Astrocyte of the hippocampus (primary cell): ENCODE measurements around the gene PDK4.
"Not testable (repeated sequence)": the region's sequence is repeated elsewhere in the genome, so short reads cannot be mapped to it uniquely, and the experiment has no call there.

Experiments
- DNase-seq: peaks from one replicate; pipeline ENCODE4 v3.0.0; 2011; ENCODE audit warnings: low read depth, low spot score

Gene PDK4

DNA sequence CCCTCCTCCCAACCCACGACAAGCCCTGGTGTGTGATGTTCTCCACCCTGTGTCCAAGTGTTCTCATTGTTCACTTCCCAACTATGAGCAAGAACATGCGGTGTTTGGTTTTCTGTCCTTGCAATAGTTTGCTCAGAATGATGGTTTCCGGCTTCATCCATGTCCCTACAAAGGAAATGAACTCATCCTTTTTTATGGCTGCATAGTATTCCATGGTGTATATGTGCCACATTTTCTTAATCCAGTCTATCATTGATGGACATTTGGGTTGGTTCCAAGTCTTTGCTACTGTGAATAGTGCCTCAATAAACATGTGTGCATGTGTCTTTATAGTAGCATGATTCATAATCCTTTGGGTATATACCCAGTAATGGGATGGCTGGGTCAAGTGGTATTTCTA, 8.5 kb upstream of the PDK4 start:
- not testable (repeated sequence) for DNase-seq

DNA sequence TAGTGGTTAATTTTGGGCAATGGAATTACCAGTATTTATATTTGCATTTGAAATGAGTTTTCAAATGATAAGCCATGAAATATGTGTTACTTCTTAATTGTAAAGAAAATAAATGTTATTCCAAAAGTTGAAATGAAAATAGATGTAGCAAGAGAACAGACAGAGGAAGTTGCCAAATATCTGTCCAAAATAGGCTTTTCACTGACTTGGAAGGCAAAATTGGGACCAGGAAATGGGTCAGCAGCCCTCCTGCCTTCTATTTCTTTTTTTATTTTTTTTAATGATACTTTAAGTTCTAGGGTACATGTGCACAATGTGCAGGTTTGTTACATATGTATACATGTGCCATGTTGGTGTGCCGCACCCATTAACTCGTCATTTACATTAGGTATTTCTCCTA, 8.1 kb upstream of the PDK4 start:
- not testable (repeated sequence) for DNase-seq

DNA sequence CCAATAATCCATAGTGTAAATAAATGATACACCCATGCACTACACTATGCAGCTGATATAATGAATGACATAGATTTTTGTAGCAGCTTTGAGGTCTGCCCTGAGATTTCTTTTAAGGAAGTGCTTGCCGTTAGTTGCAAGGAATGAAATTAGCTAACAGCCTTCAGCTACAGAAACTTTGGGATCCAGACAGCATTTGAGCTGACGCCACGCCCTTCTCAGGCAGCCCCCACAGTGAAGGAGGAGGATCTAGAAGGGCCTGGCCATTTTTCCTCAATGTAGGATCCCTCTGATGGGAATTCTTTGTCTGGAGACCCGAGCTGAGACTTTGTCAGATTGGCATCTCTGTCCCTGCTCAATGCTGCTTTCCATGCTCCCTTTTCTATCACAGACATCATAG, 6.1 kb upstream of the PDK4 start:
- DNase-seq: no peak

DNA sequence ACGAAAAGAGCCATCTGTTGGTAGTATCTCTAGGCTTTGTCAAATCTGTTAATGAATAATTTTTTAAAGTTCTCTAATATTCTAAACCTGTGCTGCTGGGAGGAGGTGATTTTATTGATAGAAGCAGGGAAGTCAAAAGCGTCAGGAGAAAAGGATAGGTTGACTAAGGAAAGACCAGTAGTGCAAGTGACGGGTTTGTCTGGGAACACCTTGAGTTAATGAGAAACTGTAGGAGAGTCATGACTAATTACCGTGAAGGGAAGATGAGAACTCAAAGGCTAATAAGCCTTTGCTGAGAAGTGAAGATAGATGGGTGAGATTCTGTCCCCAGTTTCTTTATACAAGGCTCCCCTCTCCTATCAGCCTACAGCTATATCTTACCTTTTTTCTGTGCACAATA, 5.0 kb upstream of the PDK4 start:
- DNase-seq: no peak

GRCh38 chr7:95599069-95599468, 2.8 kb upstream of the PDK4 start:
- DNase-seq: no peak

DNA sequence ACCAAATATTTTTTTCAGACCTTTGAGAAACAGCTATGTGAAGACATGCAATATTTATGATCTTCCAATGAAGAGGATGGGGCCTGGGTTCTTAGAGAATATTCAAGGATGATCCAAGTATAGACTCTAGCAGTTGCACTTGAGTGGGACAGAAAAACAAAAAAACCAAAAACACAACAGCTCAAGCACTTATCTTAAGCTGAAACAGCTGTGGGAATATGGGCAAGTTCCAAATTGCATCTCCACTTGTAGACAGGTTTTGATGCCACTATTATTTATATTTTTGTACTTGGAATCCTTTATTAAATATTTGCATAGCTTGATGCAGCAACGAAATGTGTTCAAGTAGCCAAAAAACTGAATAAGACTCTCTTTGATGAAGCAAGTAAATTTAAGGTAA, 2.2 kb upstream of the PDK4 start:
- DNase-seq: no peak

- no peak for DNase-seq
These were observed 544 bp downstream of the PDK4 start for GRCh38 chr7:95595746-95596197.

GRCh38 chr7:95594185-95594584, 2.1 kb downstream of the PDK4 start:
- DNase-seq: no peak

GRCh38 chr7:95593343-95593742, 3.0 kb downstream of the PDK4 start:
- no peak for DNase-seq

GRCh38 chr7:95592570-95592969, 3.7 kb downstream of the PDK4 start:
- no peak for DNase-seq

DNA sequence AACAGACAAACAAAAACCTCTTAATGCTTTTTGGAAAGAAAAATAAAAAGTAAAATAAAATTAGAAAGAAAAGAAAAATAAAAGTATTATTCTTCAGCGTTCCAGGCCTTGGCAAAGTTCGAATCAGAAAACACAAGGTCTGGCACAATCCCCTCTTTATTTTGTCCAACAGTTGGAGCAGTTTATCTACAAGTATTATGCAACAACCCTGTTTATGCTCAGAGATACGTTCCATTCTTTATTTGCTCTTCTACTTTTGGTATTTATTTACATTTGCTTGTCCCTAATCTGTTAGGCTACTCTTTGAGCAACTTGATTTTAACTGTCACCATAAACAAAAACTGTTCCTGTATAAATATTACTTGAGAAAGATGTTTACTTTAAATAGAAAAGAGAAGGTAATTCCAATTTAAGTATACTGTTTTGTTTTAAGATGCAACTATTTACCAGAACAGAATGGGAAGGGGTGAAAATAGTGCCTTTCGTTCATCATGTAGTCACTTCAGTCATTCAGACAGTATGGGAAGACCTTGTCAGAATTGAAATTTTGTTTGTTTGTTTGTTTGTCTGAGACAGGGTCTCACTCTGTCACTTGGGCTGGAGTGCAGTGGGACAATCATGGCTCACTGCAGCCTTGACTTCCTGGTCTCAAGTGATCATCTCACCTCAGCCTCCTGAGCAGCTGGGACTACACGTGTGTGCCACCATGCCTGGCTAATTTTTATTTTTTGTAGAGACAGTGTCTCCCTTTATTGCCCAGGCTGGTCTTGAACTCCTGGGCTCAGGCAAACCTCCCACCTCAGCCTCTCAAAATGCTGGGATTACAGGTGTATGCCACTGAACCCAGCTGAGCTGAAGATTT, 5.7 kb downstream of the PDK4 start:
- DNase-seq: no peak

- no peak for DNase-seq
These were observed 6.5 kb downstream of the PDK4 start for GRCh38 chr7:95589766-95590165.

- DNase-seq: no peak
These were observed 7.3 kb downstream of the PDK4 start for GRCh38 chr7:95589031-95589430.

DNA sequence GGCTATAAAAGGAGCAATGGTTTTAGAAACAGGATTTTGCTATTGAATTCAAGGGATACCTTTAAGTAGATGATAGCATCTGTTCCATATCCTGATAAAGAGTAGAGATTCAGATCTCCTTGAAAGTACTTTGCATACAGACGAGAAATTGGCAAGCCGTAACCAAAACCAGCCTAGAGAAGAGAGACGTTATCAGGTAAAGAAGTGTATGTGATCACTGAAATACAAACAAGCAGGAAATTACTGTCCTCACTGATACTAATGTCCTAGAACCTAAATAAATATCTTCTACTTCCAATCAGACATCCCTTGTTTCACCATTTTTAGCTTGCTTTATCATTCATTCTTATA, 9.4 kb downstream of the PDK4 start:
- DNase-seq: no peak

DNA sequence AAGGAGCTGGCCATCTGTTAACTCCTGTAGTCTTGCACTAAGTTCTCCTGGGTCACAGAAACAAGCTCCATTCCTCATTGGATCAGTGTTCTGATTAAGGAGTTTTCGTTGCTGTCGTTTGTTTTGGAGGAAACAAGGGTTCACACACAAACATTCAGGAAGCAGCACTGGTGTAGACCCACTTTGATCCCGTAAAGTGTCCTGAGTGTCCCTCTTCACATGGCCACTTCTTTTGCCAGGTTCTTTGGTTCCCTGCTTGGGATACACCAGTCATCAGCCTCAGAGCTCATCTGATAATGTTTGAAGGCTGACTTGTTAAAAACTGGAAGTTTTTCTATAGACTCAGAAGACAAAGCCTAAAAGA, 10.9 kb downstream of the PDK4 start:
- DNase-seq: no peak

GRCh38 chr7:95584769-95585425, 11.4 kb downstream of the PDK4 start:
- DNase-seq: no peak

DNA sequence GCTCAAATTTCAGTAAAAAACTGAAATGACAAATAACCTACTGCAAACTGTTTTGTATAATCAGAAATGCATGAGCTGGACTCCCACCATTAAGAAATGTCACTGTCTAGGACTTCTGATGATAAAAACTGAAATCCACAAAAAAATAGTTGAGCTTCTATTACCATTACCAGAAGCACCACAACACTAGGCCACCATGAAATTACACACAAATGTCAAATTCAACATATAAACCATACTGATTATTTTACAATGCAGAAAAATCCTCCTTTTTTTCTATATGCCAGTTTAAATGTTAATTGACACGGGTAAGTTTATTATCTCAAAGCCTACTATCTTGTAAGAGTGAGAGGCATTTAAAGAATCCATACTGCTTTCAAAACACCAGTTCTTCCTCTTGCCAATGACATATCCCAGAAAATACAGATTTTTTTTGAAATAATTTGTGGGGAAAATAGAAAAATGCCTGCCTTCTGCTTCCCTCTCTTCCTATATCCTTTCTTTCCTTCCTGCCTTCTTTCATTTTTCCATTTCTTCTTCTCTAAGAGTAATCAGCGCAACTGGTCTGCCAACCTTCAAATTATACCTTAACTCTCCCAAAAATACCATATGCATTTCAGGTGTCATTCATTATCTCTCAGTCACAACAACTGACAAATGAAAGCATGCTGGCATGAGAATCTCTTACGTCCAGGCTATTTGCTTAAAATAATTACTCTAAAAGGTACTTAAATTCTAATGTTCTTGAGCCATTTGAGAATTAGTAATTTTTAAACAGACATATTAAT, 12.3 kb downstream of the PDK4 start:
- DNase-seq: no peak

DNA sequence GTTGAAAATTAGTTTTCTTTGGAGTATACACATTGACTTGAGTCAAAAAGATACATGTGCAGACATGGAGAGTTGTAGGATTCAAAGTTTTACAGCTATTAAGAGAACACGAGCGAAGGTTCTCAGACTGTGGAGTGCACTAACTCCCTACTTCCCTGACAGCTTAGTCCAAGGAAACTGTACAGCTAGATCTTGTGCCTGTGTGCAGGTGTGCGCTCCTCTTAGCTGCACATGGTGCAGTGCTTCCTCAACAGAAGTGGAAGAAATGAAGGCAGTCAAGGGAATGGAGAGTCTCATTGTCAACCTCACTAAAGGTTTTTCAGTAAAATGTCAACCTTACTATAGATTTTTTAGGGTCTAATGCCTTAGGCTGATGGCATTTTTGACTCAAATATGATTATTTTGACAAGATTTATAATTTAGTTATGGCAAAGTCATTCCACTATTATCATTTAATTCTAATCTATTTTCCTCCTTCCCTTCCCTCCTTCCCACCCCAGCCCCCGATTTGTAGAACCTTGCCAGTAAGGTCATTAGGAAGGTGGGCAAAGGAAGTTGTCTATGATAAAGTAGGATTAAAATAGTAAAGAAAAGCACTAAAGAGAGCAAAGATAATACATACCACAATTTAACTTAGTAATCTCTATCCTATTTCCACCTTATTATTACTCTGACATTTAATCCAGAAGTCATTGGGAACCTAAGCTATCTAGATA, 13.6 kb downstream of the PDK4 start:
- DNase-seq: no peak

DNA sequence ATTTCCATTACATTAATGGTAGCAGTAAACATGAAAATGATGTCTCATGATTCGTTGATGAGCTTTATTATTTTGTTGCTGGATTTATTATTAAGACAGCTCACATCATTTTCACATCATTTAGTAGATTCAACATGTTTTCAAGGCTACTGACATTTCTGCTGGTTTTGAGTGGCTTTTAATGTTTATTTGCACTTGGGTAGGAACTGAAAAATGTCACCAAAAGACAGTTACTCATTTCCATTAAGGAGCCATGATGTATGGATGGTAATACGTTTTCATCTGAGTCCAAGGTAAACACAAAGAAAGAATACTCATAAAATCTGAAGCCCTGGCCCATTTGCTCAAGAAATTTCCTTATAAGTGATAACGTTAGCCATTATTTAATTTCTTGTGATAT, 14.8 kb downstream of the PDK4 start:
- DNase-seq: no peak

GRCh38 chr7:95579318-95579717, 17.0 kb downstream of the PDK4 start:
- no peak for DNase-seq

- DNase-seq: no peak
These were observed 17.9 kb downstream of the PDK4 start for GRCh38 chr7:95578299-95578855.

DNA sequence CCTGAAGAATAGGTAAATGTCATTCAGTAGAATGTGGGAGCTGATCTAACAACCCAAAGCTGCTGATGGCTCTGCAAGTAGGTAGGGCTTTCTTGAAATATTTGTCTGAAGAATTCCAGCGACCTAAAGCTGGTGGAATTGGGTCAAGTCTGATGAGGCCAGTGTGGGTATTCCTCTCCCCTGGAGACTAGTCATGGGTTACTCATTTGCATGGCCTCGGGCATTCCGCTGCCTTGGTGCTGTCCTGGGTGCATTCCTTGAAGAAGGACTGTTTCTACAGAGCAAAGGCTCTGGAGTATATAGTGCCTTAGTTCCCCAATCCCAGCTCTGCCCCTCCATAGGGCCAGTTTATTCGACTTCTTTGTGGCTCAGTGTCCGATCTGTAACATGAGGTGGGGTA, 19.2 kb downstream of the PDK4 start:
- no peak for DNase-seq
